ENCODE results near the gene DERA.

The DERA gene

DNA sequence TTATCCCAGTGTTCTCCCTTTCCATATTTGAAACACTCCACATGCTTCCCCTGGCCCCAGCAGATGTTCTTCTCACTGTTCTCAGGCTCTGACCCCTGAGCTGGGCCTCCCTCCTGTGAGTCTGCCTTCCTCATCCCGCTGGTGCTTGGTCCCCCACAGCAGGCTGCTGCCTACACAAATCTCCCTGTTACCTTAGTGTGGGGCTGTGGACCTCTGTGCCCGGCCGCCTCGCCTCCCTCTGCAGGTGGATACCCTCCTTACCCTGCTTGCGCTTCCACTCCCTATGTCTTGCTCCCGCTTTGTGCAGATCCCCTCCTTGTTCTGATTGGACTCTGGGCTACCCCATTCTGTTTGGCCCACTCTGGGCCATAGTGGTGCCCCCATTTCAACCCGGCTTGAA, 6.9 kb downstream of the DERA start:
- POLR2A ChIA-PET: no interaction called here
- no peaks in the 10 kb centered on the region for H3K36me3 ChIP-seq (ENCODE audit: control insufficient read depth in 2 of 2, insufficient read depth in 1 of 2, low read length in 2 of 2)
- H3K4me1 ChIP-seq (ENCODE audit: control insufficient read depth, insufficient read depth, low read length): no peaks in the 10 kb centered on the region
- TF ChIP-seq ZNF311 (tag by site-specific recombination; IDR thresholded peaks at IDR 0.05; ENCODE audit: borderline replicate concordance): no peak
- no peak for TF ChIP-seq HOXC10 (CRISPR knock-in tag; IDR thresholded peaks at IDR 0.05)
- no peak for TF ChIP-seq ZNF398 (tag by site-specific recombination; IDR thresholded peaks at IDR 0.05)
- TF ChIP-seq ZXDB (tag by site-specific recombination; IDR thresholded peaks at IDR 0.05): no peak
- TF ChIP-seq ZNF549 (tag by site-specific recombination; IDR thresholded peaks at IDR 0.05): no peak
- TF ChIP-seq ZFP69B (tag by site-specific recombination; IDR thresholded peaks at IDR 0.05): no peak
- no peak for TF ChIP-seq SP3 (tag by site-specific recombination; IDR thresholded peaks at IDR 0.05)
- no peak for TF ChIP-seq ZNF529 (tag by site-specific recombination; IDR thresholded peaks at IDR 0.05; ENCODE audit: insufficient replicate concordance)
- no peak for TF ChIP-seq ZNF362 (tag by site-specific recombination; IDR thresholded peaks at IDR 0.05)
- no peak for TF ChIP-seq ZNF791 (tag by site-specific recombination; IDR thresholded peaks at IDR 0.05)
- TF ChIP-seq RBAK (tag by site-specific recombination; IDR thresholded peaks at IDR 0.05): no peak
- TF ChIP-seq ZFP3 (tag by site-specific recombination; IDR thresholded peaks at IDR 0.05; ENCODE audit: low read depth): no peak
- no peak for TF ChIP-seq BCL11A (tag by site-specific recombination; IDR thresholded peaks at IDR 0.05; ENCODE audit: low read depth)
- TF ChIP-seq ZNF391 (tag by site-specific recombination; IDR thresholded peaks at IDR 0.05; ENCODE audit: borderline replicate concordance, low read depth): no peak
- no peak for TF ChIP-seq ZNF571 (tag by site-specific recombination; IDR thresholded peaks at IDR 0.05)
- no peaks in the 10 kb centered on the region; the same call in 1 of the 2 replicates for H3K9me3 ChIP-seq (ENCODE audit: control insufficient read depth, insufficient read depth, low read depth, low read length)
- H3K27ac ChIP-seq (ENCODE audit: extremely low read depth, low read depth, low read length): no peak overlapping the region
- no peak overlapping the region for H3K4me3 ChIP-seq (ENCODE audit: low read depth, low read length)
- CTCF ChIA-PET: no interaction called here

GRCh38 chr12:15919418-15919817, 8.3 kb downstream of the DERA start:
- H3K4me1 ChIP-seq (ENCODE audit: control insufficient read depth, insufficient read depth, low read length): no peaks in the 10 kb centered on the region
- TF ChIP-seq, protein P1, sequence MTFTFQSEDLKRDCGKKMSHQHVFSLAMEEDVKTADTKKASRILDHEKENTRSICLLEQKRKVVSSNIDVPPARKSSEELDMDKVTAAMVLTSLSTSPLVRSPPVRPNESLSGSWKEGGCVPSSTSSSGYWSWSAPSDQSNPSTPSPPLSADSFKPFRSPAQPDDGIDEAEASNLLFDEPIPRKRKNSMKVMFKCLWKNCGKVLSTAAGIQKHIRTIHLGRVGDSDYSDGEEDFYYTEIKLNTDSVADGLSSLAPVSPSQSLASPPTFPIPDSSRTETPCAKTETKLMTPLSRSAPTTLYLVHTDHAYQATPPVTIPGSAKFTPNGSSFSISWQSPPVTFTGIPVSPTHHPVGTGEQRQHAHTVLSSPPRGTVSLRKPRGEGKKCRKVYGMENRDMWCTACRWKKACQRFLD (tag by site-specific recombination; IDR thresholded peaks at IDR 0.05): no peak
- TF ChIP-seq ZNF623 (tag by site-specific recombination; IDR thresholded peaks at IDR 0.05): no peak
- no peak for TF ChIP-seq ZNF112 (tag by site-specific recombination; IDR thresholded peaks at IDR 0.05)
- no peak for TF ChIP-seq ZNF600 (tag by site-specific recombination; IDR thresholded peaks at IDR 0.05)
- TF ChIP-seq ZNF580 (tag by site-specific recombination; IDR thresholded peaks at IDR 0.05): no peak
- no peak for TF ChIP-seq ZNF701 (tag by site-specific recombination; IDR thresholded peaks at IDR 0.05)
- no peak for TF ChIP-seq ZNF785 (tag by site-specific recombination; IDR thresholded peaks at IDR 0.05)
- TF ChIP-seq ZNF488 (tag by site-specific recombination; IDR thresholded peaks at IDR 0.05): no peak
- no peak for TF ChIP-seq ZNF664 (tag by site-specific recombination; IDR thresholded peaks at IDR 0.05)
- no peak for TF ChIP-seq ZNF248 (tag by site-specific recombination; IDR thresholded peaks at IDR 0.05)
- ChIA-PET CTCF (interaction anchor here (0.7 kb wide), 1 partner anchor 69 kb away, joined by 3 read pairs; no protein-coding TSS in a partner anchor), POLR2A (interaction anchor here (1.5 kb wide), 1 partner anchor 9 kb away, joined by 4 read pairs; the partner anchor contains the start of gene DERA)
- no peak overlapping the region for H3K4me3 ChIP-seq (ENCODE audit: low read depth, low read length)
- no peaks in the 10 kb centered on the region; the same call in 1 of the 2 replicates for H3K9me3 ChIP-seq (ENCODE audit: control insufficient read depth, insufficient read depth, low read depth, low read length)
- no peak overlapping the region for H3K27ac ChIP-seq (ENCODE audit: extremely low read depth, low read depth, low read length)
- H3K36me3 ChIP-seq (ENCODE audit: control insufficient read depth in 2 of 2, insufficient read depth in 1 of 2, low read length in 2 of 2): no peaks in the 10 kb centered on the region

Measured in HEK293 (cell line).